OCI-LY7 (cell line): ENCODE data around the gene ATG9B. TPM values are rescaled to one million over a fixed set of nuclear protein-coding genes. Genes with fewer than 3 reads are reported as not detected.

Source experiments
- BruUV-seq: library from RNA; stranded (reverse); fragments of 400-500 nt; replicated peaks from 2 replicates; lab custom pipeline; 2021; lab: Mats Ljungman, UMichigan
- CTCF ChIA-PET: fragments of 300-600 bp; sonication (Branson Sonifier 250); formaldehyde crosslinking; loops from one replicate; lab custom pipeline; 2022; ENCODE audit warnings: antibody characterized with exemption; ENCODE audit not compliant: unreplicated experiment; lab: Charles Lee
- POLR2A ChIA-PET: fragments of 300-600 bp; sonication (Branson Sonifier 250); formaldehyde crosslinking; loops from one replicate; lab custom pipeline; 2022; ENCODE audit warnings: antibody characterized with exemption; lab: Charles Lee
- DNase-seq: peaks from one replicate; pipeline ENCODE4 v3.0.0-alpha.2; 2015; ENCODE audit warnings: low spot score
- H2AFZ ChIP-seq: fragments of 200-600 bp; sonication (generic), shearing (Covaris generic); 2 replicates; pipeline ENCODE4 v1.6.1; 2014; ENCODE audit warnings: mild to moderate bottlenecking, antibody characterized with exemption, low read length, moderate library complexity
- H3K27ac ChIP-seq: fragments of 200-600 bp; sonication (generic); 2 replicates; pipeline ENCODE4 v1.5.1; 2014; ENCODE audit warnings: mixed run types, low read depth, mild to moderate bottlenecking, moderate library complexity, low read length, inconsistent platforms; ENCODE audit not compliant: poor library complexity, severe bottlenecking
- H3K36me3 ChIP-seq: fragments of 200-600 bp; sonication (generic); 2 replicates; pipeline ENCODE4 v1.6.1; 2014; ENCODE audit warnings: mild to moderate bottlenecking, antibody characterized with exemption, low read length, moderate library complexity, mixed read lengths; ENCODE audit not compliant: insufficient read depth
- H3K4me1 ChIP-seq: fragments of 200-600 bp; sonication (generic); 2 replicates; pipeline ENCODE4 v1.5.1; 2014; ENCODE audit warnings: mild to moderate bottlenecking, low read length; ENCODE audit not compliant: insufficient read depth, poor library complexity, severe bottlenecking
- H3K4me2 ChIP-seq: fragments of 200-600 bp; sonication (generic); 2 replicates; pipeline ENCODE4 v1.6.1; 2014; ENCODE audit warnings: mild to moderate bottlenecking, low read length
- H3K4me3 ChIP-seq: fragments of 200-600 bp; sonication (generic); 2 replicates; pipeline ENCODE4 v1.5.1; 2014; ENCODE audit warnings: mild to moderate bottlenecking, low read depth, low read length; ENCODE audit not compliant: poor library complexity, severe bottlenecking
- H3K79me2 ChIP-seq: fragments of 200-600 bp; sonication (generic); 2 replicates; pipeline ENCODE4 v1.6.1; 2016; ENCODE audit warnings: low read depth, mild to moderate bottlenecking, low read length, moderate library complexity, mixed read lengths; ENCODE audit not compliant: insufficient read depth
- H3K9me2 ChIP-seq: fragments of 200-600 bp; sonication (generic); 2 replicates; pipeline ENCODE4 v1.6.1; 2016; ENCODE audit warnings: mild to moderate bottlenecking, low read length, mixed read lengths; ENCODE audit not compliant: insufficient read depth
- H3K9me3 ChIP-seq: fragments of 200-600 bp; sonication (generic); 2 replicates; pipeline ENCODE4 v1.6.1; 2014; ENCODE audit warnings: mild to moderate bottlenecking, mixed run types, low read length, mixed read lengths
- H4K20me1 ChIP-seq: fragments of 200-600 bp; sonication (generic); 2 replicates; pipeline ENCODE4 v1.6.1; 2014; ENCODE audit warnings: mild to moderate bottlenecking, antibody characterized with exemption, low read length, moderate library complexity, mixed read lengths; ENCODE audit not compliant: insufficient read depth
- CTCF ChIP-seq: fragments of 200-600 bp; sonication (generic); conservative IDR thresholded peaks from 2 replicates; pipeline ENCODE4 v1.5.1; 2014; ENCODE audit warnings: mild to moderate bottlenecking, antibody characterized with exemption, low read length, moderate library complexity, mixed read lengths
- EZH2phosphoT487 ChIP-seq: fragments of 200-600 bp; sonication (generic); IDR thresholded peaks from 2 replicates; pipeline ENCODE4 v1.6.1; 2018; ENCODE audit warnings: low read depth, borderline replicate concordance, mild to moderate bottlenecking, mixed run types, antibody characterized with exemption, low read length, moderate library complexity, mixed read lengths
- intact Hi-C: fragments of 100-400 bp; cut with micrococcal nuclease; formaldehyde crosslinking; loops from one replicate; pipeline ENCODE4 v1.10.0; 2022; ENCODE audit not compliant: unreplicated experiment
- total RNA-seq, 2 experiments: library from RNA; depleted of rRNA in 1 of 2; stranded (reverse); fragments of >200 nt in 1 of 2; shearing (Covaris generic) in 1 of 2; gene quantifications; 2 replicates each; pipeline ENCODE4 v1.2.3, GENCODE V29; 2014 to 2022

Gene ATG9B
- total RNA-seq, 2 experiments from 2014 or later = 0.97 to 1.1 TPM

GRCh38 chr7:151057506-151057988 is 33.3 kb upstream of the ATG9B start, which contains the start of gene CDK5:
Gene CDK5, minus strand, starts transcription at chr7:151057897. Its CDS starts 49 bp downstream, at chr7:151057848.
- peak within 1 kb of the TSS; percentile 98 for H3K4me3 ChIP-seq
- H3K9me2 ChIP-seq = no peaks in the 10 kb centered on the region
- H3K27ac ChIP-seq = peak within 1 kb of the TSS; percentile 70
- ChIA-PET CTCF (interaction anchor here (0.6 to 1.1 kb wide), 2 partner anchors 28 to 1061 kb away, joined by 3 to 4 read pairs; no protein-coding TSS in a partner anchor), POLR2A (interaction anchor here (0.7 to 1.2 kb wide), 2 partner anchors 27 to 52 kb away, joined by 3 read pairs; no protein-coding TSS in a partner anchor)
- H4K20me1 ChIP-seq = no peaks in the 10 kb centered on the region
- peaks cover 8% of the 10 kb centered on the region for H3K36me3 ChIP-seq
- H3K79me2 ChIP-seq = peaks cover 14% of the 10 kb centered on the region; the same call in 1 of the 2 replicates
- intact Hi-C loops = no loop called here
- H3K9me3 ChIP-seq = no peaks in the 10 kb centered on the region
- peaks cover 40% of the 10 kb centered on the region for H3K4me1 ChIP-seq
- peak within 1 kb of the TSS; percentile 98 for H3K4me2 ChIP-seq
- no peak for TF ChIP-seq CTCF
- TF ChIP-seq EZH2phosphoT487 = no peak
- no TSS peak for BruUV-seq
- peak within 1 kb of the TSS; percentile 87; the same call in 1 of the 2 replicates for H2AFZ ChIP-seq
- DNase-seq = no peak

- Histone ChIP-seq H2AFZ (peak overlapping the region; percentile 61; the same call in 1 of the 2 replicates), H3K36me3 (peaks cover 1% of the 10 kb centered on the region), H3K79me2 (peaks cover 14% of the 10 kb centered on the region; the same call in 1 of the 2 replicates), H3K4me2 (peak overlapping the region; percentile 88), H3K4me1 (peaks cover 40% of the 10 kb centered on the region), H3K27ac (no peak overlapping the region), H3K9me2 (no peaks in the 10 kb centered on the region), H4K20me1 (no peaks in the 10 kb centered on the region), H3K9me3 (no peaks in the 10 kb centered on the region), H3K4me3 (peak overlapping the region; percentile 98)
- TF ChIP-seq CTCF = no peak
- TF ChIP-seq EZH2phosphoT487 = no peak
- no TSS peak for BruUV-seq
- ChIA-PET POLR2A (interaction anchor here (0.7 kb wide), 1 partner anchor 52 kb away, joined by 3 read pairs; no protein-coding TSS in a partner anchor), CTCF (interaction anchor here (1.1 kb wide), 1 partner anchor 28 kb away, joined by 4 read pairs; no protein-coding TSS in a partner anchor)
- no peak for DNase-seq
- intact Hi-C loops = no loop called here
Measured at GRCh38 chr7:151056666-151057505, 32.6 kb upstream of the ATG9B start.
